GM18909 (cell line): ENCODE measurements around the gene TMEM123.

Experiments
- ATAC-seq: cut with Tn5 transposase; IDR thresholded peaks from one replicate; pipeline ENCODE4 v1.9.1; 2021; ENCODE audit warnings: mild to moderate bottlenecking; ENCODE audit not compliant: unreplicated experiment, poor library complexity

The TMEM123 gene

DNA sequence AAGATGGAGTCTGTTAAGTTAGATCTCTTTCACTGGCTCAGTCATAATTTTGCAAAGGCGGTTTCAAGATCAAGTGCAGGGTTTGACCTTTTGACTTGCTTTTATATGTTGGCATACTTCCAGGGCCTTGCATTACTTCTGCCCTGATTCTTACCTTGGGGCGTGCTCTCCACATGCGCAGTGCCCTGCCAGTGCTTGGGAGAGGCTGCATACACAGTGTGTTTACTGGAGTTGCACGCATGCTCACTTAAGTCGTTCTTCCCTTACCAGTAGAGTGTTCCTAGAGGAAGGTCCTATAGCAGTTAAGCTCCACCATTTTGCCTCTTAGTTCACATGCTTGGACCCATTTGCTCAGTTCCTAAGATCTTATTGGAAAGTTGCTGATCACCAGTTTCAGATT, 21.0 kb upstream of the TMEM123 start:
- ATAC-seq = no peak

DNA sequence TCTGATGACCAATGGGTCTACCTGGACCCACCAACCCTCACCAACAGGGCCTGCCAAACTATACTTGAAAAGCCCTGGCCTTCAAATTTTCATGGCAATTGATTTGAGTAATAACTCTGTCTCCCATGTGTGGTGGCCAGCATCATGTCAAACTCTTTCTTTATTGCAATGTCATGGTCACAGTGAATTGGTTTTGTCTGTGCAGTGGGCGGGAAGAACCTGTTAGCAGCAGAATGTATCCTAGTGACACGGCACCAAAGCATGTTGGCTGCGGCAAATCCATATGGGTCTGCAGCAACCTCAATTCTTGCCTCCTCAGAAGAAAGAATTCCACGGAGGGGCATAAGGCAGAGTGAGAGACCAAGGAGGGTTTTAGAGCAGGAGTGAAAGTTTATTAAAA, 19.6 kb upstream of the TMEM123 start:
- no peak for ATAC-seq

DNA sequence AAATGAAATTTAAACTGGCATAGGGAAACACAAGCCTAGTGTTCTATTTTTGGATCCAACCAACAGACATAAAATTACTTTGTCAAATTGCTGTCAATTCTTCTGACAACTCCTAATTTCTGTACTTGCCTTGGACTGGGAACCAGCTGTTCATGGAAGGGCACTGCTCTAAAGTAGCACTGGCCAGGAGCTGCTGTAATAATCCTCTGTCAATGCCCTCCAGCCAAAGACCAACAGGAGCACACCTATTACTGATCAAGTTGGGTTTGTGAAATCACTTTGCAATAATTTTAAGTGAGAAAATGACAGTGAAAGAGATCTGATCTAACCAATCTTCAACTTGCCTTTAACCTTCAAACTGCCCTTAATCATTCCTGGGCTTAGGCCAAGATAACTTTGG, 18.9 kb upstream of the TMEM123 start:
- no peak for ATAC-seq

DNA sequence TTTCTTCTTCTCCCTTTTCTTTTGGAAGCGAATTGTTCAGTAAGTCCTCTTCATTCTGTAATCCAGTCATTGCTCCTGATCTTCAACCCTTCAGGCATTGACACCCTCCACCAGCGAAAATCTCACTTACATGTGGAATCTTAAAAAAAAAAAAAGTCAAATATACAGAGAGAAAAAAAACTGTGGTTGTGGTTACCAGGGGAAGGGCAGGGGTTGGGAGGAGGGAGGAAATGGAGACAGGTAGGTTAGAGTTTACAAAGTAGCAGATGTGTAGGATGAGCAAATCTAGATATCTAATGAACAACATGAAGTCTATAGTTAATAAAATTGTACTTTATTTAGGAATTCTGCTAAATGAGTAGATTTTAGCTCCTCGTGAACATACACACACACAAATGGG, 17.7 kb upstream of the TMEM123 start:
- ATAC-seq = no peak

DNA sequence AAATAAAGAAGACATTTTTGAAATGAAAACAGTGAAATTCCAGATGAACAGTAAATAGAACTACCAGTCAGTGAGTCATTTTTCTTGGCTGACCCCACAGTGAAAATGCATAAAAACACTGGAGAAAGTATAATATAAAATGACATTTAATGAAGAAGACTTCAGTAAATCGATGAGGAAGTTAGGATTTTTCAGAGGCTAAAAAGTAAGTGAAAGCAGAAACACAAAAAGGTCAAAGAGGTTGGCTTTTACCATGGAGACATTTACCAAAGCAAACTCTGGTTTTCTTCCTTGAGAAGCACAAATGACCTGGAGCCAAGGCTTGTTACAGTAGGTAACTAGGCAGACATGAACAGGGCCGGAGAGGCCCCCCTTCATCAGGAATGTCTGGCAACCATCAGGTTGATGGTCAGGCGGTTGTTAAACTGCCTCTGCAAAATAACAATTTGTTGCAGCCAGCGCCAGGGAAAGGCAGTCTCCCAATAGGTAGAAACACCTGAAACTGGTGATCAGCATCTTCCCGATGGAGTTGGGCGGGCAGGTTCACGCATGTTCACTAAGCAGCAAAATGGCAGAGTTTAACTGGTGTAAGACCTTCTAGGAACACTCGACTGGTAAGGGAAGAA, 16.7 kb upstream of the TMEM123 start:
- no peak for ATAC-seq

DNA sequence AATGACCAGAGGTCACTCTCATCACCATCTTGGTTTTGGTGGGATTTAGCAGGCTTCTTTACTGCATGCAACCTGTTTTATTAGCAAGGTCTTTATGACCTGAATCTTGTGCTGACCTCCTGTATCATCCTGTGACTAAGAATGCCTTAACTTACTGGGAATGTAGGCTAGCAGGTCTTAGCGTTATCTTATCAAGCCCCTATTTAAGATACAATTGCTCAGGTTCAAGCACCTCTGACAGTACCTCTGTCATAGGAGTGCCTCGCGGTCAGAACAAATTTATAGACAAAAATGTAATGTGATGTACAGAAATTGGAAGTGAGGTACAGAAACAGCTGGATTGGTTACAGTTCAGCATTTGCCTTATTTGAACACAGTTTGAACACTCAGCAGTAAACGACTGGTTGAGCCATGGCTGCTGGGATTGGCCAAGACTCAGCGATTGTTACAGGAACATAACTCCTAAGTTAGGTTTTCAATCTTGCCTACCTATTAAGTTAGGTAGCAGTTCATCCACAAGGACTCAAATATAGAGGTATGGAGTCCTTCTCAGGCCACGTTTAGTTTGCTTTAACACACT, 16.1 kb upstream of the TMEM123 start:
- no peak for ATAC-seq

DNA sequence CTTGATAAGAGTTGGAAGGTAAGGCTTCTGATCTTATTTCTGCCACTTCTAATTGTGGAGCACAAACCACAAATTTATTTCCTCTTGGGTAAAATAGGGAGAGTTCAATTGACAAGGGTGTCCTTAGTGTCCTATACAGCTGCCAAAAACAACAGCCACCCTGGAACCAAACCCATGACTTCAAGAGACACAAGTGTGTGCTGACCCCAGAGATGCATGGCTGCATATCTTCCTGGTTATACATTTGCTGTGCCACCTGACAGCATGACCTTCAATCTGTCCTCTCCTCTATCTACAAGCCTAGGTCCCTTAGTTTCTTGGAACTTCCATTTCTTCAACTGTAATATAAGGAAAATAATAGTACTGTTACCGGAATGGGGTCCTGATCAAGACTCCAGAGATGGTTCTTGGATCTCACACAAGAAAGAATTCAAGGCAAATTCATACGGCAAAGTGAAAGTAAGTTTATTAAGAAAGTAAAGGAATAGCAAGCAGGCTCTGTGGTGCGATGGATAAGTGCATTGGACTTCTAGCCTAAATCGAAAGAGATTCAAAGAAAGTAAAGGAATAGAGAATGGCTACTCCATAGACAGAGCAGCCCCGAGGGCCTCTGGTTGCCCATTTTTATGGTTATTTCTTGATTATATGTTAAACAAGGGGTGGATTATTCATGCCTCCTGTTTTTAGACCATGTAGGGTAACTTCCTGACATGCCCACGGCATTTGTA, 15.5 kb upstream of the TMEM123 start:
- ATAC-seq = no peak

DNA sequence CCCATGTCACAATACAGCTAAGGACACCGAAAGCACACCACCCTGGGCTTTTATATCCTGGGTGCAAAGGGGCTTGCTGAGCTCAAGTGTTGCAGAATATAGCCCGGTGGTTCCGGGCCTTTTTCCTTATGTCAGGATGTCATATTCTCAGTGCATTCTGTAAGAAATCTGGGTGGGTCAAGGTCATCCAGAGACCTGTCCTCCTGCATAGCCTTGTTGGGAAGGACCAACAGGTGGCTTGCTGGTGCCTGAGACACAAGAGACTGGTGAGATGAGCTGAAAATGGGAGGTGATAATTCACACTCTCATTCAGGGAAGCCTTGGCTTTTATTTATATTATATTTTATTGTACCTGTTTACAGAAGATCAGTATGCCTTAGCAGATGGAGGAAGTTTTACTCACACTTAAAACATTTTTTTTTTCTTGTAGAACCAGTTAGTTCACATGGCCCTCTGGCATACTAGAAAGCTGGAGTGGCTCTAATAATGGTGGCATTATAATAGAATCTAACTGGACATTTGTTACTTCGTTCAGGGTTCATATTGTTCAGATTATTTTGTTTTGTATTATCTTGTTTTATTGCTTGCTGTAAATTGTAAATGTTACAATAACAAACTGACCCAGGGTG, 14.6 kb upstream of the TMEM123 start:
- no peak for ATAC-seq

DNA sequence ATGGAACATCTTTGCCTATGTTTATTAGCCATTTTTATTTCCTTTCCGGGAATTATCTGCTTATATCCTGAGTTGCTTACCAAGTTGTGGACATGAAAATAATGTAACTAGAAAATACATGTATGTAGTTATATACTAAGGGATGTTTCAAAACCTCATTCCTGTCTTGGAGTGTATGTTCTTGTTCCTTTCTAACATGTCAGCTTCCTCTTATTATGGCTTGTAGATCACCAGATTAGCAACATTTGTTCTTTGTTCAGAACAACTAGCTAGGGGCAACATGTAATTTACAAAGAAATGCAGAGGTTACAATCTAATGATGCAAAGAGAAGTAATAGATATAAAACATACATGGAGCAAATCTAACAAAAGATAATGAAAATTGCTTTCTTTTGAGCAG, 13.1 kb upstream of the TMEM123 start:
- ATAC-seq = no peak

DNA sequence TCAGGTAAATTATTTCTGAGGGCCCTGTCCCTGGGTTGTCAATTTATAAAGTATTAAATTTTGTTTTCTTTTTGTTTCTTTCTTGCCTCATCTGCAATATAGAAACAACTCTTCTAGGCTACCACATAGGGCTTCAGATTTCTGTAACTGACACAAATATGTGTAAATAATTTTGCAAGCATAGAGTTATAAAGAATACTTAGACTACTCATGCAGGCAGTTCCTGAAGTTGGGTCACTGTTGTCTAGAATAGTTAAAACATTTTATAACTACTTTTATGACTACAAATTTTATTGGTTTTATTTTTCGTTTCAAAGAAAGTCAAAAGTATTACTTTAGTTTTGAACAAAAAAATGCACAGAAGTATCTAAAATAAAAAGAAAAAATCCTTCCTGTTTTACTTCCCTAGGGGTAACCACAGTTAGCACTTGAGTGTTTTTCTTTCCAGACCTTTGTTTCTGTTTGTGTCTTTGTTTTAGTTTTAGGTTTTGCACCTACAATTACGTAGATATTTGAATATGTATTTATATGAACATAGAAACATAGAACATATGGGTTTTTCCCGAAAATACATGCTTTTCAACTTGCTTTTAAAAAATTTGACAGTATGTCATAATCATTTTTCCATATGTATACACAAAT, 12.4 kb upstream of the TMEM123 start:
- no peak for ATAC-seq

DNA sequence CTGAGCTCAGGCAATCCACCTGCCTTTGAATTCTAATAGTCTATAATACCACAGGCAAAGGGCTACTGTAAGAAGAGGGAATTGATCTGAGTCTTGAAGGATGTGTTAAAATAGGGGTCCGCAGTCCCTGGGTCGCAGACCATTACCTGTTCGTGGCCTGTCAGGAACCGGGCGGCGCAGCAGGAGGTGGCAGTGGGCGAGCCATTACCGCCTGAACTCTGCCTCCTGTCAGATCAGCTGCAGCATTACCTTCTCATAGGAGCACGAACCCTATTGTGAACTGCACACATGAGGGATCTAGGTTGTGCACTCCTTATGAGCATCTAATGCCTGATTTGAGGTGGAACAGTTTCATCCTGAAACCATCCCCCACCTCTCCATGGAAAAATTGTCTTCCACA, 11.5 kb upstream of the TMEM123 start:
- ATAC-seq = no peak

DNA sequence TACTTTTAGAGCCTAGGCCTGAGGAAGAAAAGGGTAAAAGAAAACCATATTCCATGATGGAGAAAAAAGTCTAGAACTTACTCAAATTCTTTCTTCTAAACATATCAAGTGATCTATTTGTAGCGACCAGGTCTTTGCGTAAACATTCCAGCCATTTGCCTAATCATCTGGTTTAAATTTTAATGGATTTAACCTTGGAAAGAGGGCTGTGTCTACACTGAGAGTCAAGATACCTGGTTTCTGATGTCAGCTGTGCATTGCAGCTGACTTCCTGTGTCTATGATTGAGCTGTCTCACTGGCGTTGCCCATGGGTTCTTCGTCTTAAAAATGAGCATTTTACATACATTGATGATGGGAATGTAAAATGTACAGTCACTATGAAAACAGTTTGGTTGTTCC, 10.0 kb upstream of the TMEM123 start:
- ATAC-seq = no peak

DNA sequence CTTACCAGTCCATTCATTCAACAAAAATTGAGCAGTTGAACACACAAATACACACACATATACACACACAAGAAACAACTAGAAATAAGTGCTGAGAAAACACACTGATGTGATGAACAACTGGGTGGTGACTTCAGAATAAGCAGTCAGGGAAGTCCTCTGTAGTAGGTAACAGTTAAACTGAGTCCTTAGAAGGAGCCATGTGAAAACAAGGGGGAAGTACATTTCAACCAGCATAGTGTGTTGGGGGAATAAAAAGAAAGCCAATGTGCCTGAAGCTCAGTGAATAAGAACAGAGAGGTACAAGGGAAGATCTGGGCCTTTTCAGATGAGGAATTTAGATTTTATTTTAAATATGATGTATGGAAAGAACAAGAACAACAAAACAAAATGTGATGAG, 6.8 kb upstream of the TMEM123 start:
- no peak for ATAC-seq

DNA sequence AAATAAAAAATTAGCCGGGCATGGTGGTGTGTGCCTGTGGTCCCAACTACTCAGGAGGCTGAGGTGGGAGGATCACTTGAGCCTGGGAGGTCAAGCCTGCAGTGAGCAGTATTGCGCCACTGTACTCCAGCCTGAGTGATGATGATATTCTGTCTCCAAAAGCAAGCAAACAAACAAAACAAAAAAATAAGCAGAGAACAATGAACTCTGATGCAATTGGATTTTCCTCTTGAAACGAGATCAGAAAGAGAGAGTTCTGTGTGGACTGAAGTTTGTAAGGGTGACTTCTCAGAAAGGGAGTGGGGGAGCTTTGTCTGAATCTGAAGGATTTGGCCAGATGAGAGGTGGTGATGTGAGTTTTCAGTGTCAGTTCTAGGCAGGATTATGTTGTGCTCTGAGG, 6.0 kb upstream of the TMEM123 start:
- ATAC-seq = no peak

DNA sequence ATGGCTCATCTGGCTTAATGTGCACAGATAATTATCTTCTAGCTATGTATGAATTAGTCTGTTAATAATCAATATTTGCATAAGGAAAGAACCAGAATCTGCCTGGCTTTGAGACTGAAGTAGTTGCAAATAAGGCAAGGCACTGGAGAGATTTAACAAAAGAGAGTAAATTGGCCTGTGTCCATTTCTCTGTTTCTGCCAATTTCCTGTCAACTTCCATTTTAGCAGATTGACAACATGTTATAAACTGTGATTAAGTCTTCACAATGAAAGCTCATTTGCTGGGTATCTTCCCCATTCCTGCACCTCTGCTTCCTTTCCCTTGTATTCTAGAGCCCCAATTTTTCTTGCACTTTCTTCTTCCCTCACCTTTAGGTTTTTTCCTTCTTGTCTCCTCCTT, 5.3 kb upstream of the TMEM123 start:
- no peak for ATAC-seq

DNA sequence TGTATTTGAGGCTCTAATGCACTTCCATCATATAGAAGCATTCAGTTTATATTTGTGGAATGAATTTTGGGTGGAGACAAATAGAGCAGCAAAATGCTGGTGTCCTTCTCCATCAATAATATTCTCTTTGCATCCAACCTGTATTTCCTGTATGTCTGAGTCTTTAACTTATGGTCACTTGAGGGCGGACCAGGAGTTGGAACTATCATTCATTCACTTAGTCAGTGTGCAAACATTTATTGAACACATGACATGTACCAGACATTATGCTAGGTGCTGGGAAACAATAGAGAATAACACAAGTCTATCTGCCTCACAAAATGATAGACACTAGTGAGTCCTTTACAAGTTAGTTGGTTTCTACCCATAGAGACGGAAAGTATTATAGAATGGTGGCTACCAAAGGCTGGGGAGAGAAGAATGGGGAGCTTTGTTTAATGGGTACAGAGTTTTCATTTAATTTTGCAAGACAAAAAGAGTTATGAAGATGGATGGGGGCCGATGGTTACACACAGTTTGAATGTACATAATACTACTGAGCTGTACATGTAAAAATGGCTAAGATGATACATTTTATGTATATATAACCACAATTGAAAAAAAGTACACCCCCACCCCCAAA, 4.6 kb upstream of the TMEM123 start:
- no peak for ATAC-seq

DNA sequence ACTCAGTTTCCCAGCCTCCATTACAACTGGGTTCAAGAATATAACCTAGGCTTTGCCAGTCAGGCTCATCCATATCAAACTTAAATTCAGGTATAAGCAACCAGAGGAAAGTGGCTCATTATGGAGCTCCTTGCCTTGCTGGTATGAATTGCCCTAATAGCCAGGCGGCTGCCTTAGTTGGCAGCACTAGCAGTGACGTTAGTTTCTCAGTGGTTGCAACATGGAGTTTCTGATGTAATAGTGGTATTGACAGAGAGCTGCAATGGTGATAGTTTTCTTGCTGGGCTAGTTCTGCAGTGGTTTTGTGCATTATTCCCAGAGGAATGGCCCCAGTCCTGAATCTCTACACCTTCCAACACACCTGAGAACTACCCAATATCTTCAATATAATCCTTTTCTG, 3.8 kb upstream of the TMEM123 start:
- ATAC-seq = no peak

DNA sequence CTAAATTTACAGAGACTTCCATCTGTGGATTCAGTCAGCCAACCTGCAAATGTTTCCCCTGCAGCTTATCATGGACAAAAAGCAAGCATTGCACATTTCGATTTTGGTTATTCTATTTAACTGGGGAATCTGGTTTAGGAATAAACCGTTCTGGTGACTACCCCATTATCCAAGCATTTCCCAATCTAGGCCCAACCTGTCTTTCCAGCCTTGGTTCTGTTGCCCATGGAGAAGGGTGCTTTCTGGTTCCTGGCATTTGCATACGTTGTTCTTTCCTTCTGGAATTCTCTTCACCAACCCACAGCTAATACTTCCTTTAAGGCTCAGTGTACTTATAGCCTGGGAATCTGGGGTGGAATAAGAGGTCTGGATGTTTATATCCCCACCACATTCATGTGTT, 1.4 kb upstream of the TMEM123 start:
- ATAC-seq = no peak

DNA sequence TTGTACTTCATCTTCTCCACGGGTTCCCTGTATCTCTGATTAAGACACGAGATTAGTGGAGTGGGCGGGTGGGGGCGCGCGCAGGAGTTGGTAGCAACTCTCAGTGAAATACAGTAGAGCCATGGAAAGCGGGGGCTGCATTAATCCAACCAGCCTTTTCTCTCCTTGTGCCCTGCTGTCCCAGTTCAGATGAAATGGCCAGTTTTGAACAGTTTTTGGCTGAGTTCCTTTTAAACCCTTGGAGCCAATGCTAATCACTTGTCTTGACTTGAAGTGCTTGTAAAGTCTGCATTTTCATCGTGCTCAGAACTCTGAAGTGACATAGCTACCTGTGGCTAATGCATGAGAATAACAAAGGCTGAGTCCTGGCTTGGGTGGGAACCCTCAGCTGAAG, 734 bp upstream of the TMEM123 start:
- ATAC-seq = no peak

DNA sequence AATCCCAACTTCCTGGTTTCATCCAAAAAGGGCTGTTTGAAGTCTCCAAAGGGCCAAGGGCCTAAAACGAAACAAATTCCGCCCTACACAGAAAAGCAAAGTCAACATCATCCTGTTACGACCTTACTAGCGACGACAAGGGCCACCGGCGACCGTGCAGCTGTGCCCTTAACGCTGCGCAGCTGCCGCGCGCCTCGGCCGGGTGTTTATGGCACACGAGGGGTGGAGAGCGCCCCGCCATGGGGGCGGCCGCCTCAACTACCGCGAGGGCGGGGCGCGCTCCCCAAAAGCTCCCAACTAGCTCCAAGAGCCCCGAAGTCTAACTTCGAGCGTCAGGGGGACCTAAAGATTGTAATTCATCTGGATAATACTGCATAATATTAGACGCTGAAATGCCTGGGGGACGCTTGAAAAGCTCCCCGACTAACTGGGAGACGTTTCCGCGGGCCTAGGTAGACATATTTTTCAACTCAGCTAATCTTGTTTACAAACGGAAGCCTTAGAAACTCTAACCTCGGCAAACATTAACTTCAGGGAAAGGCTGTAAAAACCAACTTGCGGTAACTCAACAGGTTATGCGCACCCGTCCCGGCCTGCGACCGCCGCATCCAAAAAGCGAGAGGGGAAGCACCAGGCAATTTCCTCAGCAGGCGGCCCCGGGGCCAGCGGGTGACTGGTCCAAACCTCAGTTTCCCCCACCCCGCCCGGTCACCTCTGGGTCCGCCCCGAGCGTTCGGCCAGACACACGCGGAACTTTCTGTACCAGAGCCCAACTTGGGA, 694 bp downstream of the TMEM123 start:
- ATAC-seq = peak; percentile 70
